NCI-H128 (cell line): Measurements from ENCODE around the gene GALNTL6.
"Not testable (repeated sequence)": the region's sequence is repeated elsewhere in the genome, so short reads cannot be mapped to it uniquely, and the experiment has no call there.

ENCODE experiments used
- DNase-seq: peaks from one replicate; lab custom pipeline; 2025; ENCODE audit not compliant: unreplicated experiment; lab: John Stamatoyannopoulos, UW

The GALNTL6 gene

GRCh38 chr4:173042139-173042538 is 1228.9 kb downstream of the GALNTL6 start:
- not testable (repeated sequence) for DNase-seq

- DNase-seq: no peak
These were observed 1231.1 kb downstream of the GALNTL6 start for GRCh38 chr4:173044340-173044739.

- DNase-seq: no peak
These were observed 1232.4 kb downstream of the GALNTL6 start for GRCh38 chr4:173045571-173045970.

GRCh38 chr4:173046144-173046543 is 1232.9 kb downstream of the GALNTL6 start:
- DNase-seq: no peak

- no peak for DNase-seq
These were observed 1233.6 kb downstream of the GALNTL6 start for GRCh38 chr4:173046818-173047217.

- no peak for DNase-seq
These were observed 1238.0 kb downstream of the GALNTL6 start for GRCh38 chr4:173051232-173051631.

- no peak for DNase-seq
These were observed 1238.5 kb downstream of the GALNTL6 start for GRCh38 chr4:173051716-173052115.

- DNase-seq: no peak
These were observed 1239.2 kb downstream of the GALNTL6 start for GRCh38 chr4:173052439-173052838.

GRCh38 chr4:173056271-173056670 is 1243.1 kb downstream of the GALNTL6 start:
- no peak for DNase-seq

GRCh38 chr4:173056710-173057109 is 1243.5 kb downstream of the GALNTL6 start:
- DNase-seq: no peak

GRCh38 chr4:173057442-173057841 is 1244.2 kb downstream of the GALNTL6 start:
- DNase-seq: no peak

GRCh38 chr4:173057901-173058300 is 1244.7 kb downstream of the GALNTL6 start:
- DNase-seq: no peak

- DNase-seq: no peak
These were observed 1248.0 kb downstream of the GALNTL6 start for GRCh38 chr4:173061160-173061559.

GRCh38 chr4:173073939-173074500 is 1260.8 kb downstream of the GALNTL6 start:
- DNase-seq: no peak

GRCh38 chr4:173074501-173074946 is 1261.3 kb downstream of the GALNTL6 start:
- DNase-seq: no peak

- no peak for DNase-seq
These were observed 1263.9 kb downstream of the GALNTL6 start for GRCh38 chr4:173076903-173077634.

GRCh38 chr4:173088144-173088543 is 1274.9 kb downstream of the GALNTL6 start:
- DNase-seq: no peak
